B cell (primary cell): Measurements from ENCODE around the gene NOTCH4. TPM values are rescaled to one million over a fixed set of nuclear protein-coding genes. Genes with fewer than 3 reads are reported as not detected.

Experiments used
- ATAC-seq: fragments of 200-7000 bp; cut with Tn5 transposase; one replicate; pipeline ENCODE4 v1.10.0; 2021; ENCODE audit warnings: low read depth, mild to moderate bottlenecking, moderate number of reproducible peaks, moderate library complexity
- CTCF ChIA-PET: fragments of 350-600 bp; sonication (Branson Sonifier 250); formaldehyde crosslinking; loops from one replicate; lab custom pipeline; 2021; ENCODE audit warnings: antibody characterized with exemption, inconsistent platforms; lab: Charles Lee
- POLR2A ChIA-PET: fragments of 350-600 bp; sonication (Branson Sonifier 250); formaldehyde crosslinking; loops from one replicate; lab custom pipeline; 2021; ENCODE audit warnings: antibody characterized with exemption; lab: Charles Lee
- DNase-seq: peaks from one replicate; pipeline ENCODE4 v3.0.0; 2013
- H2AFZ ChIP-seq: 2 replicates; pipeline ENCODE4 v1.6.1; 2012; ENCODE audit warnings: mild to moderate bottlenecking, low read depth, low read length; ENCODE audit not compliant: insufficient read depth, poor library complexity, severe bottlenecking
- H3K27ac ChIP-seq, 2 donors: 1 replicate in 1 of 2; 2 replicates in 1 of 2; pipeline ENCODE4 v1.5.1; 2012 to 2013; ENCODE audit warnings: low read length in 2 of 2, mild to moderate bottlenecking in 2 of 2, moderate library complexity in 1 of 2
- H3K27me3 ChIP-seq, 4 experiments: fragments of 200-600 bp in 1 of 4; sonication (generic) in 1 of 4; replicated peaks in 1 of 4; 1 replicate in 2 of 4; 2 replicates in 2 of 4; pipeline versions ENCODE4 v1.6.1 to v1.7.0; 2013 to 2016; ENCODE audit warnings: low read length in 3 of 4, mild to moderate bottlenecking in 2 of 4, mixed read lengths in 1 of 4, moderate library complexity in 1 of 4; ENCODE audit not compliant: insufficient read depth in 4 of 4, control insufficient read depth in 3 of 4; ENCODE audit errors: control extremely low read depth in 1 of 4
- H3K36me3 ChIP-seq, 2 experiments: replicated peaks in 1 of 2; 1 replicate in 1 of 2; 2 replicates in 1 of 2; pipeline versions ENCODE4 v1.6.1 to v1.7.1; 2013; ENCODE audit warnings: low read length in 1 of 2; ENCODE audit not compliant: insufficient read depth in 2 of 2, control insufficient read depth in 1 of 2; ENCODE audit errors: control extremely low read depth in 1 of 2, extremely low read depth in 1 of 2
- H3K4me1 ChIP-seq, 2 donors: fragments of 200-600 bp in 1 of 2; sonication (generic) in 1 of 2; 1 replicate in 1 of 2; 2 replicates in 1 of 2; pipeline versions ENCODE4 v1.5.1 to v1.6.1; 2013 to 2017; ENCODE audit warnings: low read length in 2 of 2; ENCODE audit not compliant: control insufficient read depth in 2 of 2, insufficient read depth in 2 of 2
- H3K4me2 ChIP-seq: replicated peaks from 2 replicates; pipeline ENCODE3; 2012; ENCODE audit warnings: mild to moderate bottlenecking, low read depth, low read length; ENCODE audit not compliant: poor library complexity, severe bottlenecking
- H3K4me3 ChIP-seq, 5 experiments: fragments of 200-600 bp in 1 of 5; sonication (generic) in 1 of 5; 1 replicate in 3 of 5; 2 replicates in 2 of 5; pipeline versions ENCODE4 v1.5.1 to v1.7.0; 2011 to 2016; ENCODE audit warnings: low read length in 4 of 5, mild to moderate bottlenecking in 4 of 5, low read depth in 2 of 5, control low read depth in 1 of 5, moderate library complexity in 1 of 5; ENCODE audit not compliant: insufficient read depth in 1 of 5; ENCODE audit errors: control extremely low read depth in 1 of 5, extremely low read depth in 1 of 5
- H3K79me2 ChIP-seq: fragments of 200-600 bp; sonication (generic); one replicate; pipeline ENCODE4 v1.6.0; 2016; ENCODE audit warnings: low read length; ENCODE audit not compliant: control insufficient read depth, insufficient read depth
- H3K9ac ChIP-seq: fragments of 200-600 bp; sonication (generic); 2 replicates; pipeline ENCODE4 v1.6.1; 2017; ENCODE audit warnings: mild to moderate bottlenecking, low read length, moderate library complexity
- H3K9me3 ChIP-seq, 3 donors: one replicate each; pipeline versions ENCODE4 v1.6.1 to v1.7.1; 2013; ENCODE audit warnings: low read length in 2 of 3; ENCODE audit not compliant: control insufficient read depth in 2 of 3, insufficient read depth in 1 of 3; ENCODE audit errors: control extremely low read depth in 1 of 3
- H4K20me1 ChIP-seq: 2 replicates; pipeline ENCODE4 v1.6.0; 2012; ENCODE audit warnings: mild to moderate bottlenecking, low read length; ENCODE audit not compliant: insufficient read depth, control insufficient read depth, poor library complexity, severe bottlenecking
- H3K27ac Mint-ChIP-seq: one replicate; pipeline ENCODE4 v1.8.0; 2021; ENCODE audit warnings: mixed read lengths
- H3K27me3 Mint-ChIP-seq: one replicate; pipeline ENCODE4 v1.8.0; 2021; ENCODE audit warnings: mixed read lengths
- H3K4me1 Mint-ChIP-seq: one replicate; pipeline ENCODE4 v1.8.0; 2021; ENCODE audit warnings: mixed read lengths
- H3K4me3 Mint-ChIP-seq: one replicate; pipeline ENCODE4 v1.8.0; 2021; ENCODE audit warnings: mixed read lengths
- H3K9me3 Mint-ChIP-seq: one replicate; pipeline ENCODE4 v1.8.0; 2022; ENCODE audit warnings: mixed read lengths; ENCODE audit not compliant: insufficient read depth
- CTCF ChIP-seq: fragments of 200-600 bp; IDR thresholded peaks from one replicate; pipeline ENCODE4 v1.8.0; 2022; ENCODE audit warnings: antibody characterized with exemption, mild to moderate bottlenecking
- EZH2 ChIP-seq: IDR thresholded peaks from 2 replicates; pipeline ENCODE4 v1.6.1; 2012; ENCODE audit warnings: borderline replicate concordance, low read depth, mild to moderate bottlenecking, moderate library complexity, low read length; ENCODE audit not compliant: insufficient read depth, poor library complexity, severe bottlenecking
- WGBS: methylation state at CpG from one replicate; pipeline ENCODE4 v1.1.5; 2013; ENCODE audit warnings: missing lambda C conversion rate; ENCODE audit not compliant: insufficient coverage; 5-methylcytosine and 5-hydroxymethylcytosine counted together
- intact Hi-C: fragments of 100-400 bp; cut with micrococcal nuclease; formaldehyde crosslinking; loops from one replicate; pipeline ENCODE4 v1.10.0; 2022
- polyA plus RNA-seq: library from polyadenylated mRNA; depleted of rRNA; stranded (reverse); fragments of >200 nt; gene quantifications from 2 replicates; pipeline ENCODE4 v1.2.3, GENCODE V29; 2012
- total RNA-seq, 2 donors: library from RNA; stranded (reverse); fragments of 120-200 nt in 1 of 2; gene quantifications; 1 replicate in 1 of 2; 2 replicates in 1 of 2; pipeline versions ENCODE4 v1.2.3 to v1.2.4, GENCODE V29; 2013 to 2022

NOTCH4 gene
- total and polyA plus RNA-seq, 2 donors (not counting 1 experiment from before 2014, with no cell fraction given) = 6.3 to 10.3 TPM

GRCh38 chr6:32190054-32190851 is 33.6 kb downstream of the NOTCH4 start, which contains the start of gene PBX2:
TSS of gene PBX2 (minus strand) at chr6:32190202. CDS start at chr6:32189915, 287 bp downstream.
- Histone ChIP-seq H3K36me3 (peaks cover 0 to 37% of the 10 kb centered on the region in 2 experiments), H3K27me3 (no peaks in the 10 kb centered on the region), H3K4me1 (peaks cover 55 to 74% of the 10 kb centered on the region in 2 donors), H3K79me2 (peaks cover 58% of the 10 kb centered on the region), H3K9ac (peak within 1 kb of the TSS; percentile 96), H3K4me2 (peak within 1 kb of the TSS; percentile 91), H3K4me3 (peak within 1 kb of the TSS; percentile 74 to 99 (median 95)), H2AFZ (peak within 1 kb of the TSS; percentile 41), H3K9me3 (no peaks in the 10 kb centered on the region), H4K20me1 (no peaks in the 10 kb centered on the region), H3K27ac (peak within 1 kb of the TSS; percentile 93 to 97)
- POLR2A ChIA-PET = interaction anchor here (0.6 to 1.7 kb wide), 11 partner anchors 8 to 781 kb away, joined by 3 to 11 read pairs (median 4); partner anchors contain the start of genes AGPAT1, ATF6B, BRD2 and HLA-DMB
- intact Hi-C loops = loop anchor here (1.0 to 10.0 kb wide), 3 partner anchors 14 to 695 kb away; partner anchors contain the start of genes AGPAT1, CLIC1 and MICB
- 0% methylated on average over 7 of the region's 23 CpGs for WGBS
- CTCF ChIA-PET = interaction anchor here (0.7 to 1.6 kb wide), 3 partner anchors 13 to 62 kb away, joined by 3 read pairs; partner anchors contain the start of gene ATF6B
- TF ChIP-seq CTCF (no peak), EZH2 (no peak)
- DNase-seq = peak; percentile 93
- peak; percentile 86 for ATAC-seq
- no peaks in the 10 kb centered on the region for H3K9me3 Mint-ChIP-seq
- H3K27me3 Mint-ChIP-seq = no peaks in the 10 kb centered on the region
- peaks cover 80% of the 10 kb centered on the region for H3K4me1 Mint-ChIP-seq
- peak within 1 kb of the TSS; percentile 96 for H3K27ac Mint-ChIP-seq
- peak within 1 kb of the TSS; percentile 91 for H3K4me3 Mint-ChIP-seq
